C4-2B (cell line): ENCODE data around the gene GLB1L3.

Experiments
- H3K27ac ChIP-seq: fragments of 450-650 bp; 2 replicates; pipeline ENCODE4 v1.5.1; 2017
- CTCF ChIP-seq: fragments of 450-650 bp; conservative IDR thresholded peaks from 2 replicates; pipeline ENCODE4 v1.5.1; 2017; ENCODE audit warnings: mild to moderate bottlenecking
- ZFX ChIP-seq: fragments of 450-650 bp; IDR thresholded peaks from 2 replicates; pipeline ENCODE4 v1.6.1; 2017

Gene GLB1L3

GRCh38 chr11:134275534-134276395 lies at the start of gene GLB1L3:
GLB1L3 (plus strand) TSS chr11:134276379; CDS start chr11:134276741, 362 bp downstream.
- TF ChIP-seq ZFX: no peak
- no peak within 1 kb of the TSS for H3K27ac ChIP-seq

- no peak for TF ChIP-seq ZFX
- TF ChIP-seq CTCF: no peak
- H3K27ac ChIP-seq: no peak overlapping the region
Observed at GRCh38 chr11:134226806-134227325, 49.3 kb upstream of the GLB1L3 start.

GRCh38 chr11:134228625-134229024 lies 47.6 kb upstream of the GLB1L3 start:
- 0 out of 2 replicates have a peak overlapping the region, but pooled peaks have one; percentile 7 for H3K27ac ChIP-seq
- TF ChIP-seq ZFX (no peak), CTCF (no peak)

- TF ChIP-seq CTCF (no peak), ZFX (no peak)
- H3K27ac ChIP-seq: 0 out of 2 replicates have a peak overlapping the region, but pooled peaks have one; percentile 7
Observed at GRCh38 chr11:134229126-134229790, 46.9 kb upstream of the GLB1L3 start.

- TF ChIP-seq CTCF (no peak), ZFX (no peak)
- H3K27ac ChIP-seq: no peak overlapping the region
Observed at GRCh38 chr11:134230339-134230738, 45.8 kb upstream of the GLB1L3 start.

GRCh38 chr11:134231958-134232659 lies 44.1 kb upstream of the GLB1L3 start:
- no peak for TF ChIP-seq CTCF
- TF ChIP-seq ZFX: no peak
- H3K27ac ChIP-seq: no peak overlapping the region

- TF ChIP-seq ZFX (no peak), CTCF (no peak)
- H3K27ac ChIP-seq: no peak overlapping the region
Observed at GRCh38 chr11:134233729-134234179, 42.4 kb upstream of the GLB1L3 start.
